Measurements from ENCODE around the gene ZFP91.
A peak's percentile ranks its signal among the peaks of the same experiment; 100 is the strongest.
"Not testable (repeated sequence)": the region's sequence is repeated elsewhere in the genome, so short reads cannot be mapped to it uniquely, and the experiment has no call there.

The ZFP91 gene

GRCh38 chr11:58578635-58579191, at the start of gene ZFP91:
TSS of gene ZFP91 (plus strand) at chr11:58579063. CDS start at chr11:58579282, 219 bp downstream.
- peak; percentile 99 for DNase-seq (ENCODE audit: low spot score)

- DNase-seq (ENCODE audit: low spot score), result no peak
Measured at GRCh38 chr11:58530236-58530635, 48.6 kb upstream of the ZFP91 start.

GRCh38 chr11:58531865-58532341, 47.0 kb upstream of the ZFP91 start:
- DNase-seq (ENCODE audit: low spot score), result no peak

- no peak for DNase-seq (ENCODE audit: low spot score)
Measured at GRCh38 chr11:58546841-58547240, 32.0 kb upstream of the ZFP91 start.

GRCh38 chr11:58549644-58550043, 29.2 kb upstream of the ZFP91 start:
- no peak for DNase-seq (ENCODE audit: low spot score)

GRCh38 chr11:58560842-58561241, 18.0 kb upstream of the ZFP91 start:
- no peak for DNase-seq (ENCODE audit: low spot score)

GRCh38 chr11:58561394-58562098, 17.3 kb upstream of the ZFP91 start:
- no peak for DNase-seq (ENCODE audit: low spot score)

- DNase-seq (ENCODE audit: low spot score), result no peak
Measured at GRCh38 chr11:58562375-58562800, 16.5 kb upstream of the ZFP91 start.

- no peak for DNase-seq (ENCODE audit: low spot score)
Measured at GRCh38 chr11:58564231-58564630, 14.6 kb upstream of the ZFP91 start.

- peak; percentile 45 for DNase-seq (ENCODE audit: low spot score)
Measured at GRCh38 chr11:58567889-58568512, 10.9 kb upstream of the ZFP91 start.

GRCh38 chr11:58572906-58573305, 6.0 kb upstream of the ZFP91 start:
- not testable (repeated sequence) for DNase-seq (ENCODE audit: low spot score)

- peak; percentile 32 for DNase-seq (ENCODE audit: low spot score)
Measured at GRCh38 chr11:58573451-58574104, 5.3 kb upstream of the ZFP91 start.

- DNase-seq (ENCODE audit: low spot score), result no peak
Measured at GRCh38 chr11:58574881-58575280, 4.0 kb upstream of the ZFP91 start.

GRCh38 chr11:58575377-58576020, 3.4 kb upstream of the ZFP91 start, which contains the start of gene LPXN:
TSS of gene LPXN (minus strand) at chr11:58575856. CDS start at chr11:58575772, 84 bp downstream.
- peak; percentile 69 for DNase-seq (ENCODE audit: low spot score)

GRCh38 chr11:58576887-58577471, 1.9 kb upstream of the ZFP91 start:
- peak; percentile 42 for DNase-seq (ENCODE audit: low spot score)

- no peak for DNase-seq (ENCODE audit: low spot score)
Measured at GRCh38 chr11:58577555-58578135, 1.2 kb upstream of the ZFP91 start.

GRCh38 chr11:58578136-58578634, 678 bp upstream of the ZFP91 start:
- peak; percentile 98 for DNase-seq (ENCODE audit: low spot score)

- DNase-seq (ENCODE audit: low spot score), result peak; percentile 92
Measured at GRCh38 chr11:58579192-58580129, 598 bp downstream of the ZFP91 start.

- no peak for DNase-seq (ENCODE audit: low spot score)
Measured at GRCh38 chr11:58580311-58580710, 1.4 kb downstream of the ZFP91 start.

GRCh38 chr11:58582437-58582836, 3.6 kb downstream of the ZFP91 start:
- DNase-seq (ENCODE audit: low spot score), result no peak

Data from putamen (tissue), 1 donor.